Measurements from ENCODE around the gene C11orf42. TPM values are rescaled to one million over a fixed set of nuclear protein-coding genes. Genes with fewer than 3 reads are reported as not detected.

The C11orf42 gene, protein sequence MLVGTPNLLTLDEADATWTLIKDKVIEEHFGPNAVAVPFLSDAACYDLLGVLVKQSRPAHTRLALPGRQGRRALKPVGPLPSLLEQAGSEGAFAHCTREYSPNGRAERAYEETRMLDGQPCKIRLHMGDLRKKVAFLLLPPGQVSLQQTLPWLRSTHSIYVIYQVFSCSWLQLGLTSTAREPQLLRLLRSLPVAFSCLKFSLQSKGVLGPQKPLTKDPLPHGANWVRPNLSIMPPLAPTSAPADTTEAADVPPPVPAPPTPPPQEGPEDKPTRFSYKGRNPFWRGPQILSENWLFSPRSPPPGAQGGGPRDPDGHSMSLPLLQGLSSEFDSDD
- polyA plus RNA-seq (ENCODE audit: insufficient read length): 0.91 TPM
- long read RNA-seq, donor 1: 0 reads
- long read RNA-seq, donor 2: 0 reads
- long read RNA-seq, donor 3: 0 reads
- long read RNA-seq, donor 4: 0 reads
- long read RNA-seq, donor 5: 0 reads
- long read RNA-seq, donor 6, partial matches to known transcripts: 12 of 12 reads
- long read RNA-seq, donor 6, other reads (novel, unspliced or antisense): 0 of 12 reads
- long read RNA-seq, donor 7: 0 reads
- long read RNA-seq, donor 8: 0 reads

DNA sequence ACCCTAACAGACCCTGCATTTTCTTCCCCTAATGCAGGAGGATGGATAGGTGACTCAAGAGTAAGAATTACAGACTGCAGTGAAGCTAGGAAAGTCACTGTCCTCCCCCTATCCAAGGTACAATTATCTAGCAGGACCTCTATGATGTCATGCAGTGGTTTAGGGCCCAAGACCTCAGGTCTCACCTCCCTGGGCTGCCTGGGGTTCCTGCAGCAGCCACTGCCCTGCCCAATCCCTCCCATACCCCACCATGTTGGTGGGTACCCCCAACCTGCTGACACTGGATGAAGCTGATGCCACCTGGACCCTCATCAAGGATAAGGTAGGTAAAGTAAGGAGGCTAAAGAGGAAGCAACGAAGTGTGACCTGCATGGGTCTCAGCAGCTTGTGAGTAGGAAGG, at the start of gene C11orf42:
Gene C11orf42 (plus strand): TSS at position 192 of the 400 bp plus-strand sequence. CDS start 59 bp downstream, at position 251.
- no peak for DNase-seq

DNA sequence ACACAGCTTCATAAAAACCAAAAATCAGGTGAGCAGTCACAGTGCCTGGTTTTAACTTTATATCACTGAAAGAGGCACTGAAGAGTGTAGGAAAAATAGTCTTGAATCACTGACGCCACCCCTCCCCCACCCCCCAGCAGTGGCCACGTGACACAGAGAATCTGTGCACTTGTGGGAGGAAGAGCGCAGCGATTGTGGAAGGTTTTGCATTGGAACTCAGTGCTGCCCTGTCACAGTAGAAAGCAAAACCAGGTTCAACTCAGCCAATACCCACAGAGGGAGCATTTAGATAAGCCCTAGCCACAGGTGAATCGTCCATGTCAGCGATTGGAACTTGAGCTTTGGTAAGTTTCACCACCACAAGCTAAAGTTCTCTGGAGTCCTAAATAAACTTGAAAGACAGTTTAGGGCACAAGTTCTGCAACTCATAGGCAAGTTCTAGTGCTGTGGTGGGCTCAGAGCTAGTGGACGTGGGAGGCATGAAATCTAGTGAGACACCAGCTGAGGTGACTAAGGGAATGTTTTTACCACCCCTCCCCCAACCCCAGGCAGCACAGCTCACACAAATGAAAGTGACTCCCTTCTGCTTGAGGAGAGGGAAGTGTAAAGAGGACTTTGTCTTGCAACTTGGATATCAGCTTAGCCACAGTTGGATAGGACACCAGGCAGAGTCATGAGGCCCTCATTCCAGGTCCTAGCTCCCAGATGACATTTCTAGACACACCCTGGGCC, 48.6 kb upstream of the C11orf42 start:
- no peak for DNase-seq

GRCh38 chr11:6170226-6170625, 35.1 kb upstream of the C11orf42 start, which contains the start of gene OR52B2:
Gene OR52B2 (minus strand): TSS chr11:6170326. CDS start chr11:6170326, 0 bp downstream.
- no peak for DNase-seq

GRCh38 chr11:6175440-6175839, 29.9 kb upstream of the C11orf42 start:
- no peak for DNase-seq

DNA sequence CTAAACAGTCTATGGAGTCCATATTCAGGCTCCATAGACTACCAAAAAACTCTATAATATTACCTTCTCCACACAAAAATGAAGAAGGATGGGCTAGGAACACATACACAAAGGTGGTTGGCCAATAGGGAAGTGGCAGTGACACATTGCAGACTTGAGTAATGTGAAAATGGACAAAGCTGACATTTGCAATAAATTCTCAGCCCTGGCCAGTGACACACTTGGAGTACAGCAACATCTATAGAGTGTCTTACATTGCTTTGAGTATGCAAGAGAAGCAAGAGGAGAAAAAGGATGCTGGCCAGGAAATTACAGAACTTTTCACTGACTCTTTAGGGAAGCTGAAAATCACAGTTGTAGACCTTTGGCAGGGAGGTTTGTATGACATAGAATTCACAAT, 13.6 kb upstream of the C11orf42 start:
- DNase-seq: no peak

- no peak for DNase-seq
Observed at GRCh38 chr11:6194065-6194581, 11.2 kb upstream of the C11orf42 start.

- no peak for DNase-seq
Observed at GRCh38 chr11:6196396-6196795, 9.0 kb upstream of the C11orf42 start.

DNA sequence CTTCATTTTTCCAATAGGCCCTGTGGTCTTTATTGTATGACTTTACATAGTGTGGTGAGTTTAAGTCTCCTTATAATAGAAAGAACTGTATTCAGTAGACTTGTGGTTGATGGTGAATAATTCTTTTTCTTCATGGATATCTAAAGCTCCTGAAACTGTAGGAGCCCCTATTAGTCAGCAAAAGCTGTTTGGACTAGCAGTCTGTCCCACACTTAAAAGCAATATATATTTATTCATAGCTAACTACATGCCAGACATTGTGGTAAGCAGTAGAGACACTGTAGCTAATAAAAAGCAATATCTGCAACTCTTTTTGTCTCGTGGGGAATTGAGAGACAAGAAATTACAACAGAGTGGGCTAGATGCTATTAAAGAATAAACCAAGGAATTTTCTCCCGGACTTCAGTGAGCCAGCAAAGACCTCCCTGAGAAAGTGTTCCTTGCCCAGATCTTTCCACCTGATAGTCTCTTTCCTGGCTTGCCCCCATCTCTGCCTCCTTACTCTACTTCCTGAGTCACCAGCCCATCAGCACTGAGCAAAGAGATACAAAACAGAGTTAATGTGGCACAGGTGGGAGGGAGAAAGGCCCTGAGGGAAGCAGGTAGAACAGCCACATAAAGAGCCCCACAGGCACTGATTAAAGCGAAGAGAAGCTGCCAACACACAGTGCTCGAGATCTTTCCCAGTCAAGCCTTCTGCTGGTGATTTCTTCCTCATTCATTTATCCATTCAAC, 7.7 kb upstream of the C11orf42 start:
- DNase-seq: no peak

- no peak for DNase-seq
Observed at GRCh38 chr11:6199174-6199810, 6.1 kb upstream of the C11orf42 start, which contains the start of gene OR52W1. Gene OR52W1 (plus strand): TSS chr11:6199224. CDS start chr11:6199224, 0 bp downstream.

DNA sequence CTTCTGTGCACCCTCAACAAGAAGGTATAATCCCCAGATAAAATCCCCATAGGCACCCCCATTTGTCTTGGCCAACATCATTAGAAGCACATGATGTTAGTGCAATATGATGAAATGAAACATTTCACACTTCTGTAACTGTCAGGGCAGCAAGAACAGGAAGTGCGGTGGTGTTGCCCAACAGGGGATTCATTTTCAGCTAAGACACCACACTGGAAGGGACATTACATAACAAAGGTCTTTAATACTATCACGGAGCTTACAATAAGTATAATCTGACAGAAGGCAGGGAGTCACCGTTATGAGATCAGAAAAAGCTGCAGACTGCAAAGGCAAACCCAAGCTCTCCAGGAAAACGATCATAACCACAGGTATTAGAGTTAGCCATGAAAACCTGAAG, 4.4 kb upstream of the C11orf42 start:
- no peak for DNase-seq

- DNase-seq: no peak
Observed at GRCh38 chr11:6201481-6201880, 3.9 kb upstream of the C11orf42 start.

DNA sequence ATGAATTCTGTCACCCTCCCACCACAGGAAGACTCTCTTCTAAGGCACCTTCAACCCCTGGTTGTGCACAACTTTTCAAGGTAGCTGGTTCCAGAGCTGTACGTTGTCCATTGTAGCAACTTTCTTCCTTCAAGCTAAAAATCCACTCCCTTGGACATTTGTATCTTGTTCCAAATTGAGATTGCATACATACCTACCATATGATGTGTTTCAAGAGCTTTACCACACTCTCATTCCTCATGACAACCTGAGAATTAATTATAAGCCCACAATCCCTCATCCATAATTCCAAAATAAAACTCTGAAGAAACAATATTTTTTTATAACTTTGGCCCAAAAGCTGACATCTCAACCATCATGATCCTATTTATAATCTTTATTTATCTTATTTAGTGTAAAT, 3.3 kb upstream of the C11orf42 start:
- no peak for DNase-seq

- no peak for DNase-seq
Observed at GRCh38 chr11:6203327-6203726, 2.0 kb upstream of the C11orf42 start.

DNA sequence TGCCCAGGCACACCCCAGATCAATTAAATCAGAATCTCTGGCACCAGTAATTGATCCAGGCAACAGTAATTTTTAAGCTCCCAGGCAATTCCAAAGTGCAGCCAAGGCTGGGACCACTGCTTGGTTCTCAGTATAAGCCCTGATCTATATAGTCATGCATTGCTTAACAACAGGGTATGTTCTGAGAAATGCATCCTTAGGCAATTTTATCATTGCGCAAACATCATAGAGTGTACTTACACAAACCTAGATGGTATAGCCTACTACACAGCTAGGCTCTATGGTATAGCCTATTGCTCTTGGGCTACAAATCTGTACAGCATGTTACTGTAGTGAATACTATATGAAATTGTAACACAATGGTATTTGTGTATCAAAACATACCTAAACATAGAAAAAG, 651 bp upstream of the C11orf42 start:
- no peak for DNase-seq

GRCh38 chr11:6206456-6207180, 1.3 kb downstream of the C11orf42 start:
- no peak for DNase-seq

GRCh38 chr11:6209801-6210200, 4.4 kb downstream of the C11orf42 start:
- DNase-seq: no peak

GRCh38 chr11:6210274-6210955, 5.1 kb downstream of the C11orf42 start:
- DNase-seq: no peak

- no peak for DNase-seq
Observed at GRCh38 chr11:6214530-6214929, 9.2 kb downstream of the C11orf42 start.

- no peak for DNase-seq
Observed at GRCh38 chr11:6216501-6216900, 11.1 kb downstream of the C11orf42 start.

DNA sequence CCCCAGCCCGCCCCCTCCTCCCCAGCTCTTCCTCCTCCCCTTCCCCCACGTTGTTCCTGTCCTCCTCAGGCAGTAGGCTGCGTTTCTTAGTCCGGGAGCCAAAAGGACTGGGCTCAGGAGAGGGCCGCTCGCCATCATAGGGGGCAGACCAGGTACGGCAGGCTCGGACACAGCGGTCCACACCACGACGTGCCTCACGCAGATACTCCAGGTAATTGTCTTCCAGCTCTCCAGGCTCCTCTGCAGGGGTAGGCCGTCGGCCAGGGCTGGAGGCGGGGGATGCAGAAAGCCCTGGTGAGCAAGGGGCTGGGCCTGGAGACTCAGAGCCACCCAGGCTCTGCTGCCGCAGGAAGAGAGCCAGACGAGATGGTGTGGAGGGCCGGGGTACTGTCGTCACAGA, 12.4 kb downstream of the C11orf42 start:
- DNase-seq: no peak

Measured in left kidney (tissue), 8 donors.